Lower lobe of right lung (tissue), 2 donors: ENCODE measurements around the gene NRP1. TPM values are rescaled to one million over a fixed set of nuclear protein-coding genes. Genes with fewer than 3 reads are reported as not detected.

Source experiments
- ATAC-seq, 2 donors: fragments of 200-7000 bp; cut with Tn5 transposase; one replicate each; pipeline ENCODE4 v1.9.1; 2020 to 2022; ENCODE audit warnings: mild to moderate bottlenecking in 2 of 2, moderate library complexity in 2 of 2
- DNase-seq: peaks from one replicate; pipeline ENCODE4 v3.0.0-alpha.2; 2020
- H3K27ac ChIP-seq: fragments of 200-600 bp; one replicate; pipeline ENCODE4 v1.8.0; 2022
- H3K27me3 ChIP-seq: fragments of 200-600 bp; one replicate; pipeline ENCODE4 v1.8.0; 2022; ENCODE audit warnings: low read depth
- H3K36me3 ChIP-seq: fragments of 200-600 bp; one replicate; pipeline ENCODE4 v1.8.0; 2022; ENCODE audit warnings: mild to moderate bottlenecking
- H3K4me1 ChIP-seq: fragments of 200-600 bp; one replicate; pipeline ENCODE4 v1.8.0; 2022
- H3K4me3 ChIP-seq: fragments of 200-600 bp; one replicate; pipeline ENCODE4 v1.8.0; 2022; ENCODE audit warnings: mild to moderate bottlenecking
- H3K9me3 ChIP-seq: fragments of 200-600 bp; one replicate; pipeline ENCODE4 v1.8.0; 2022
- CTCF ChIP-seq: fragments of 200-600 bp; IDR thresholded peaks from one replicate; pipeline ENCODE4 v1.8.0; 2022; ENCODE audit warnings: antibody characterized with exemption, mild to moderate bottlenecking
- intact Hi-C: fragments of 100-400 bp; cut with DNase I; formaldehyde crosslinking; loops from one replicate; pipeline ENCODE4 v1.11.0; 2022
- total RNA-seq: library from RNA; stranded (reverse); fragmentation: NEBNext Ultra II Directional; extraction: Animal tissue kit (Norgen Biotek cat#: 25700); gene quantifications from one replicate; pipeline ENCODE4 v1.2.1, GENCODE V29; 2021
- donor health status: DM: no; HTN: yes; CAD: no; lungs with severe emphysema.

The NRP1 gene
- total RNA-seq, 1 donor from 2014 or later, result 127 TPM

GRCh38 chr10:33370434-33370930 lies 36.0 kb upstream of the NRP1 start:
- Histone ChIP-seq H3K36me3 (no peaks in the 10 kb centered on the region), H3K27ac (no peak overlapping the region), H3K4me3 (no peak overlapping the region), H3K4me1 (no peaks in the 10 kb centered on the region), H3K27me3 (no peaks in the 10 kb centered on the region), H3K9me3 (peaks cover 14% of the 10 kb centered on the region)
- TF ChIP-seq CTCF, result no peak
- DNase-seq (no peak), ATAC-seq (no peak)
- intact Hi-C loops, result no loop called here

- Histone ChIP-seq H3K9me3 (peaks cover 14% of the 10 kb centered on the region), H3K36me3 (no peaks in the 10 kb centered on the region), H3K27me3 (no peaks in the 10 kb centered on the region), H3K4me3 (no peak overlapping the region), H3K27ac (no peak overlapping the region), H3K4me1 (no peaks in the 10 kb centered on the region)
- intact Hi-C loops, result no loop called here
- no peak for TF ChIP-seq CTCF
- no peak for DNase-seq
- no peak for ATAC-seq
Measured at GRCh38 chr10:33368086-33368485, 33.6 kb upstream of the NRP1 start.

- intact Hi-C loops, result no loop called here
- Histone ChIP-seq H3K27me3 (no peaks in the 10 kb centered on the region), H3K4me1 (no peaks in the 10 kb centered on the region), H3K27ac (no peak overlapping the region), H3K36me3 (no peaks in the 10 kb centered on the region), H3K9me3 (peaks cover 14% of the 10 kb centered on the region), H3K4me3 (no peak overlapping the region)
- no peak for TF ChIP-seq CTCF
- ATAC-seq, result peak; percentile 77
- DNase-seq, result no peak
Measured at GRCh38 chr10:33365871-33366411, 31.5 kb upstream of the NRP1 start.

GRCh38 chr10:33365301-33365700 lies 30.8 kb upstream of the NRP1 start:
- intact Hi-C loops, result no loop called here
- no peak for TF ChIP-seq CTCF
- Histone ChIP-seq H3K9me3 (peaks cover 14% of the 10 kb centered on the region), H3K4me1 (no peaks in the 10 kb centered on the region), H3K4me3 (no peak overlapping the region), H3K27me3 (no peaks in the 10 kb centered on the region), H3K27ac (no peak overlapping the region), H3K36me3 (no peaks in the 10 kb centered on the region)
- DNase-seq, result no peak
- peak in 1 of 2 donors; percentile 11 for ATAC-seq

- H3K27me3 ChIP-seq, result no peaks in the 10 kb centered on the region
- intact Hi-C loops, result no loop called here
- peaks cover 14% of the 10 kb centered on the region for H3K9me3 ChIP-seq
- H3K4me3 ChIP-seq, result no peak overlapping the region
- ATAC-seq (no peak), DNase-seq (no peak)
- H3K27ac ChIP-seq, result no peak overlapping the region
- no peak for TF ChIP-seq CTCF
- no peaks in the 10 kb centered on the region for H3K4me1 ChIP-seq
- no peaks in the 10 kb centered on the region for H3K36me3 ChIP-seq
Measured at GRCh38 chr10:33363106-33363505, 28.6 kb upstream of the NRP1 start.
